HepG2 (cell line): ENCODE measurements around the gene PGP. TPM values are rescaled to one million over a fixed set of nuclear protein-coding genes. Genes with fewer than 3 reads are reported as not detected.

Experiments used
- ATAC-seq: fragments of 200-7000 bp; cut with Tn5 transposase; 3 replicates; pipeline ENCODE4 v1.9.1; 2020; ENCODE audit warnings: mild to moderate bottlenecking, moderate library complexity
- BruUV-seq: library from RNA; stranded (reverse); fragments of 400-500 nt; replicated peaks from 2 replicates; lab custom pipeline; 2021; lab: Mats Ljungman, UMichigan
- CTCF ChIA-PET: fragments of 300-600 bp; formaldehyde crosslinking; extraction: SDS; loops from one replicate; lab custom pipeline; 2021; ENCODE audit warnings: low total read pairs, inconsistent platforms, low intra/inter-chr PET ratio; lab: Yijun Ruan, JAX
- POLR2A ChIA-PET: fragments of 350-600 bp; sonication (Branson Sonifier 250); formaldehyde crosslinking; loops from one replicate; lab custom pipeline; 2020; ENCODE audit warnings: antibody characterized with exemption, inconsistent platforms; lab: Yijun Ruan, JAX
- DNase-seq: peaks from one replicate; pipeline ENCODE4 v3.0.0-alpha.2; 2015; ENCODE audit warnings: low spot score
- FAIRE-seq: peaks from 3 replicates; lab custom pipeline; 2011; peaks lifted over from hg19 to GRCh38; lab: Jason Lieb, UNC
- H2AFZ ChIP-seq: one replicate; pipeline ENCODE4 v1.6.1; 2011; ENCODE audit warnings: low read length, inconsistent platforms
- H3K27ac ChIP-seq: fragments of 300-600 bp; 3 replicates; pipeline ENCODE4 v1.8.0; 2011; ENCODE audit warnings: mixed run types, mild to moderate bottlenecking, mixed read lengths, low read length, inconsistent platforms; ENCODE audit not compliant: insufficient read depth; ENCODE audit errors: extremely low read length
- H3K27me3 ChIP-seq, 2 experiments: fragments of 200-600 bp in 1 of 2; 2 replicates in 1 of 2; 3 replicates in 1 of 2; pipeline versions ENCODE4 v1.6.0 to v1.8.0; 2011; ENCODE audit warnings: low read length in 2 of 2, mild to moderate bottlenecking in 2 of 2, moderate library complexity in 2 of 2, inconsistent platforms in 1 of 2; ENCODE audit not compliant: insufficient read depth in 2 of 2, control insufficient read depth in 1 of 2
- H3K36me3 ChIP-seq, 2 experiments: fragments of 200-600 bp in 1 of 2; replicated peaks in 1 of 2; 2 replicates in 1 of 2; 3 replicates in 1 of 2; pipeline versions ENCODE4 v1.5.1 to v1.8.0; 2011; ENCODE audit warnings: low read length in 2 of 2, inconsistent platforms in 1 of 2; ENCODE audit not compliant: insufficient read depth in 2 of 2, control insufficient read depth in 1 of 2
- H3K4me1 ChIP-seq: 2 replicates; pipeline ENCODE4 v1.5.1; 2012; ENCODE audit warnings: low read length, inconsistent platforms; ENCODE audit not compliant: insufficient read depth
- H3K4me2 ChIP-seq: 2 replicates; pipeline ENCODE4 v1.6.0; 2011; ENCODE audit warnings: low read depth, low read length, inconsistent platforms
- H3K4me3 ChIP-seq, 3 experiments: fragments of 200-600 bp in 1 of 3; sonication (generic), shearing (Covaris generic) in 1 of 3; replicated peaks in 1 of 3; 2 replicates each; pipeline ENCODE4 v1.5.1; 2011 to 2016; ENCODE audit warnings: low read length in 3 of 3, inconsistent platforms in 2 of 3, low read depth in 2 of 3, mild to moderate bottlenecking in 2 of 3, control low read depth in 1 of 3, mixed read lengths in 1 of 3; ENCODE audit not compliant: insufficient read depth in 1 of 3
- H3K79me2 ChIP-seq: one replicate; pipeline ENCODE4 v1.6.1; 2011; ENCODE audit warnings: low read length, inconsistent platforms; ENCODE audit not compliant: insufficient read depth
- H3K9ac ChIP-seq: 2 replicates; pipeline ENCODE4 v1.6.0; 2011; ENCODE audit warnings: mild to moderate bottlenecking, low read depth, low read length, inconsistent platforms; ENCODE audit not compliant: insufficient read depth
- H3K9me3 ChIP-seq: 2 replicates; pipeline ENCODE4 v1.5.1; 2012; ENCODE audit warnings: mild to moderate bottlenecking, low read length
- H4K20me1 ChIP-seq: 2 replicates; pipeline ENCODE4 v1.6.0; 2011; ENCODE audit warnings: inconsistent platforms, mild to moderate bottlenecking, low read length, moderate library complexity; ENCODE audit not compliant: insufficient read depth
- AGO2 ChIP-seq: fragments of 200-400 bp; formaldehyde crosslinking; optimal IDR thresholded peaks from 2 replicates; pipeline ENCODE3; 2017; ENCODE audit warnings: mild to moderate bottlenecking, low read depth, low read length, moderate library complexity
- ARNT2 ChIP-seq: sonication (generic); formaldehyde crosslinking; IDR thresholded peaks from 2 replicates; pipeline ENCODE4 v1.8.0; 2022; ENCODE audit warnings: mild to moderate bottlenecking, low read depth, missing genetic modification reagents, moderate library complexity
- CSRNP2 ChIP-seq: sonication (generic); formaldehyde crosslinking; conservative IDR thresholded peaks from 2 replicates; pipeline ENCODE4 v1.8.0; 2022; ENCODE audit warnings: low read depth, missing genetic modification reagents
- GLMP ChIP-seq: sonication (generic); formaldehyde crosslinking; IDR thresholded peaks from 2 replicates; pipeline ENCODE4 v1.9.0; 2021; ENCODE audit warnings: missing genetic modification reagents, mild to moderate bottlenecking, borderline replicate concordance
- IKZF5 ChIP-seq: IDR thresholded peaks from 2 replicates; pipeline ENCODE4 v1.6.1; 2018; ENCODE audit warnings: missing genetic modification reagents, mild to moderate bottlenecking, missing compliant biosample characterization
- MTA1 ChIP-seq: sonication (generic); formaldehyde crosslinking; IDR thresholded peaks from 2 replicates; pipeline ENCODE4 v1.4.0; 2020; ENCODE audit warnings: missing genetic modification reagents, mild to moderate bottlenecking, borderline replicate concordance
- NR0B2 ChIP-seq: sonication (generic); formaldehyde crosslinking; IDR thresholded peaks from 2 replicates; pipeline ENCODE4 v1.4.0; 2020; ENCODE audit warnings: mild to moderate bottlenecking, missing genetic modification reagents
- SRF ChIP-seq: IDR thresholded peaks from 2 replicates; pipeline ENCODE4 v1.6.1; 2011; ENCODE audit warnings: mild to moderate bottlenecking, low read depth, low read length, moderate library complexity
- ZNF121 ChIP-seq: sonication (generic); formaldehyde crosslinking; IDR thresholded peaks from 2 replicates; pipeline ENCODE4 v1.5.0; 2020; ENCODE audit warnings: mild to moderate bottlenecking, missing genetic modification reagents
- ZNF629 ChIP-seq: sonication (generic); formaldehyde crosslinking; conservative IDR thresholded peaks from 2 replicates; pipeline ENCODE4 v1.5.0; 2020; ENCODE audit warnings: missing genetic modification reagents
- WGBS: methylation state at CpG from one replicate; pipeline ENCODE4 v1.1.6; 2017; ENCODE audit warnings: low lambda C conversion rate; 5-methylcytosine and 5-hydroxymethylcytosine counted together
- in situ Hi-C: cut with HindIII; loops from 2 replicates; pipeline ENCODE4 v1.10.0; 2017; ENCODE audit warnings: low pct_unique_long_range_greater_than_20kb; ENCODE audit not compliant: extremely low pct_ligation_motif_present
- intact Hi-C: fragments of 100-400 bp; cut with micrococcal nuclease; formaldehyde crosslinking; loops from one replicate; pipeline ENCODE4 v1.10.0; 2022; ENCODE audit not compliant: unreplicated experiment
- polyA plus RNA-seq, 8 experiments: library from polyadenylated mRNA; depleted of rRNA in 3 of 8; stranded (reverse) in 7 of 8; unstranded in 1 of 8; fragments of >200 nt; fragmentation: Illumina TruSeq in 4 of 8; extraction: Trizol in 4 of 8; gene quantifications; 2 replicates each; pipeline versions ENCODE4 v1.2.1 to v1.2.3, GENCODE V29; 2011 to 2016; ENCODE audit warnings: low read depth in 4 of 8, missing spikeins in 1 of 8, mixed read lengths in 1 of 8; ENCODE audit not compliant: insufficient read depth in 1 of 8
- total RNA-seq, 5 experiments: library from RNA; depleted of rRNA; stranded (reverse); fragments of >200 nt; fragmentation: Illumina TruSeq; extraction: Trizol; gene quantifications; 2 replicates each; pipeline ENCODE4 v1.2.3, GENCODE V29; 2016; ENCODE audit warnings: low read depth in 1 of 5

The PGP gene
- total and polyA plus RNA-seq, 2 of the 13 experiments (the other 11 are each of a cell fraction or from before 2014, with no cell fraction given) = 7.3 to 18.3 TPM

GRCh38 chr16:2228161-2228824, 13.7 kb upstream of the PGP start:
- in situ Hi-C loops (no loop called here), intact Hi-C loops (no loop called here)
- H3K9ac ChIP-seq = no peak overlapping the region
- no peaks in the 10 kb centered on the region for H3K9me3 ChIP-seq
- peaks cover 21 to 43% of the 10 kb centered on the region in 2 experiments; a peak in 4 of 5 replicates for H3K36me3 ChIP-seq
- no peak overlapping the region for H3K4me3 ChIP-seq
- peaks cover 30% of the 10 kb centered on the region for H3K4me1 ChIP-seq
- H4K20me1 ChIP-seq = peaks cover 11% of the 10 kb centered on the region
- 98% methylated on average over 13 of the region's 25 CpGs for WGBS
- FAIRE-seq (no peak), DNase-seq (no peak), ATAC-seq (no peak)
- H3K27me3 ChIP-seq = no peaks in the 10 kb centered on the region
- H2AFZ ChIP-seq = no peak overlapping the region
- TF ChIP-seq IKZF5 (CRISPR knock-in tag) (no peak), AGO2 (peak; percentile 20)
- POLR2A ChIA-PET = interaction anchor here (3.1 kb wide), 1 partner anchor 23 kb away, joined by 56 read pairs; the partner anchor contains the start of gene ECI1
- no TSS peak for BruUV-seq
- H3K27ac ChIP-seq = no peak overlapping the region
- peaks cover 18% of the 10 kb centered on the region for H3K79me2 ChIP-seq
- H3K4me2 ChIP-seq = no peak overlapping the region
- CTCF ChIA-PET = no interaction called here

GRCh38 chr16:2226918-2227317, 12.3 kb upstream of the PGP start:
- in situ Hi-C loops (no loop called here), intact Hi-C loops (no loop called here)
- Histone ChIP-seq H3K27me3 (no peaks in the 10 kb centered on the region), H3K36me3 (peaks cover 17 to 33% of the 10 kb centered on the region in 2 experiments; a peak in 3 of 5 replicates), H3K4me1 (peaks cover 30% of the 10 kb centered on the region), H2AFZ (no peak overlapping the region), H3K79me2 (peaks cover 18% of the 10 kb centered on the region), H4K20me1 (peaks cover 11% of the 10 kb centered on the region), H3K27ac (no peak overlapping the region), H3K4me2 (peak overlapping the region; percentile 62; the same call in 1 of the 2 replicates), H3K9ac (no peak overlapping the region), H3K4me3 (no peak overlapping the region), H3K9me3 (no peaks in the 10 kb centered on the region)
- FAIRE-seq (no peak), ATAC-seq (no peak), DNase-seq (no peak)
- CTCF ChIA-PET = no interaction called here
- 91% methylated on average over 6 of the region's 6 CpGs for WGBS
- POLR2A ChIA-PET = interaction anchor here (0.7 to 3.1 kb wide), 17 partner anchors 10 to 79 kb away, joined by 3 to 56 read pairs (median 4); partner anchors contain the start of genes BRICD5, DNASE1L2, ECI1 and PGP
- no TSS peak for BruUV-seq
- 0 out of 2 replicates have a peak, but pooled peaks have one; percentile 1 for TF ChIP-seq MTA1 (CRISPR knock-in tag)
- peak; percentile 40; the same call in 1 of the 2 replicates for TF ChIP-seq ZNF121
- TF ChIP-seq SRF = no peak
- peak; percentile 80 for TF ChIP-seq ZNF629 (CRISPR knock-in tag)
- TF ChIP-seq GLMP (CRISPR knock-in tag) = no peak
- no peak for TF ChIP-seq CSRNP2 (CRISPR knock-in tag)
- TF ChIP-seq NR0B2 = no peak
- TF ChIP-seq ARNT2 (CRISPR knock-in tag) = no peak
